Fibroblast of mammary gland (primary cell): ENCODE results near the gene RBM15B.
A peak's percentile ranks its signal among the peaks of the same experiment; 100 is the strongest.
"Not testable (repeated sequence)": the region's sequence is repeated elsewhere in the genome, so short reads cannot be mapped to it uniquely, and the experiment has no call there.

Experiments
- DNase-seq: peaks from one replicate; pipeline ENCODE4 v3.0.0-alpha.2; 2010; ENCODE audit warnings: low read depth
- H3K4me3 ChIP-seq: 2 replicates; pipeline ENCODE4 v1.5.1; 2011; ENCODE audit warnings: low read depth, mild to moderate bottlenecking, low read length, moderate library complexity; ENCODE audit not compliant: control insufficient read depth
- CTCF ChIP-seq: conservative IDR thresholded peaks from 2 replicates; pipeline ENCODE4 v1.5.1; 2011; ENCODE audit warnings: low read depth, low read length, inconsistent platforms; ENCODE audit not compliant: control insufficient read depth, insufficient read depth

The RBM15B gene

GRCh38 chr3:51386852-51387229 is 4.2 kb upstream of the RBM15B start:
- DNase-seq = no peak
- H3K4me3 ChIP-seq = peak overlapping the region; percentile 70

GRCh38 chr3:51387281-51387680 is 3.8 kb upstream of the RBM15B start:
- H3K4me3 ChIP-seq = peak overlapping the region; percentile 12

More at GRCh38 chr3:51386852-51387229, 4.2 kb upstream of the RBM15B start:
- TF ChIP-seq CTCF = no peak

GRCh38 chr3:51388286-51389029 is 2.6 kb upstream of the RBM15B start:
- peak; percentile 36 for TF ChIP-seq CTCF
- H3K4me3 ChIP-seq = no peak overlapping the region
- DNase-seq = peak; percentile 32

More at GRCh38 chr3:51387281-51387680, 3.8 kb upstream of the RBM15B start:
- not testable (repeated sequence) for DNase-seq

GRCh38 chr3:51389423-51390183 is 1.5 kb upstream of the RBM15B start:
- DNase-seq = peak; percentile 52
- no peak overlapping the region for H3K4me3 ChIP-seq
- TF ChIP-seq CTCF = peak; percentile 73

- peak overlapping the region; percentile 37 for H3K4me3 ChIP-seq
- DNase-seq = no peak
- TF ChIP-seq CTCF = no peak
These were observed 625 bp upstream of the RBM15B start for GRCh38 chr3:51390246-51391074.

GRCh38 chr3:51391566-51392354 is 675 bp downstream of the RBM15B start:
- peak overlapping the region; percentile 58 for H3K4me3 ChIP-seq
- no peak for TF ChIP-seq CTCF
- peak; percentile 28 for DNase-seq
